Tibial nerve (tissue), 4 donors: Measurements from ENCODE around the gene TMUB1. TPM values are rescaled to one million over a fixed set of nuclear protein-coding genes. Genes with fewer than 3 reads are reported as not detected.

Experiments used
- DNase-seq, 2 donors: peaks; one replicate each; pipeline ENCODE4 v3.0.0-alpha.2; 2019; ENCODE audit warnings: low spot score in 2 of 2
- H3K27ac ChIP-seq, 4 donors: fragments of 200-600 bp; sonication (generic) in 3 of 4; one replicate each; pipeline ENCODE4 v1.5.1; 2017 to 2019; ENCODE audit warnings: mild to moderate bottlenecking in 1 of 4
- H3K27me3 ChIP-seq, 2 donors: fragments of 200-600 bp; sonication (generic) in 1 of 2; one replicate each; pipeline versions ENCODE4 v1.5.1 to v1.6.0; 2017 to 2019
- H3K36me3 ChIP-seq, 3 donors: fragments of 200-600 bp; sonication (generic); one replicate each; pipeline ENCODE4 v1.5.1; 2018 to 2019
- H3K4me1 ChIP-seq, 4 donors: fragments of 200-600 bp; sonication (generic) in 3 of 4; one replicate each; pipeline ENCODE4 v1.5.1; 2017 to 2019
- H3K4me3 ChIP-seq, 4 donors: fragments of 200-600 bp; sonication (generic) in 3 of 4; one replicate each; pipeline ENCODE4 v1.5.1; 2017 to 2019; ENCODE audit warnings: mild to moderate bottlenecking in 1 of 4, moderate library complexity in 1 of 4
- H3K9me3 ChIP-seq, 4 donors: fragments of 200-600 bp; sonication (generic) in 3 of 4; one replicate each; pipeline ENCODE4 v1.5.1; 2017 to 2019
- EP300 ChIP-seq, 2 donors: sonication (generic); formaldehyde crosslinking; IDR thresholded peaks; one replicate each; pipeline ENCODE4 v1.6.1; 2017; ENCODE audit warnings: antibody characterized with exemption in 2 of 2, mild to moderate bottlenecking in 1 of 2
- POLR2A ChIP-seq, 2 donors: fragments of 450-650 bp; IDR thresholded peaks; one replicate each; pipeline ENCODE4 v1.6.1; 2017; ENCODE audit warnings: antibody characterized with exemption in 2 of 2, mild to moderate bottlenecking in 2 of 2, moderate library complexity in 2 of 2
- WGBS, 2 donors: methylation state at CpG; one replicate each; pipeline ENCODE4 v1.1.5; 2018; 5-methylcytosine and 5-hydroxymethylcytosine counted together
- total RNA-seq, 4 donors: library from RNA; depleted of rRNA; stranded (reverse); fragments of >200 nt; gene quantifications; one replicate each; pipeline ENCODE4 v1.1.0, GENCODE V29; 2016
- TF ChIP-seq, protein P1 (sequence below), 5 experiments: fragments of 200-600 bp in 3 of 5; fragments of 450-650 bp in 2 of 5; sonication (generic) in 3 of 5; IDR thresholded peaks; one replicate each; pipeline ENCODE4 v1.5.1; 2016 to 2019; ENCODE audit warnings: antibody characterized with exemption in 5 of 5, mild to moderate bottlenecking in 3 of 5, moderate library complexity in 2 of 5

Gene TMUB1
- total RNA-seq, 4 donors from 2014 or later = 24.3 to 61.5 (median 33.8) TPM

- Histone ChIP-seq H3K36me3 (peaks cover 0 to 76% (median 0%) of the 10 kb centered on the region in 3 donors), H3K27me3 (no peaks in the 10 kb centered on the region), H3K27ac (peak overlapping the region in 1 of 4 donors; percentile 73), H3K4me3 (no peak overlapping the region), H3K9me3 (no peaks in the 10 kb centered on the region), H3K4me1 (peaks cover 0 to 20% (median 7%) of the 10 kb centered on the region in 4 donors)
- 81 to 89% methylated on average over 14 to 17 of the region's 17 CpGs for WGBS, 2 donors
- TF ChIP-seq POLR2A (IDR thresholded peaks at IDR 0.05) (no peak), EP300 (IDR thresholded peaks at IDR 0.05) (no peak)
- TF ChIP-seq, protein P1, sequence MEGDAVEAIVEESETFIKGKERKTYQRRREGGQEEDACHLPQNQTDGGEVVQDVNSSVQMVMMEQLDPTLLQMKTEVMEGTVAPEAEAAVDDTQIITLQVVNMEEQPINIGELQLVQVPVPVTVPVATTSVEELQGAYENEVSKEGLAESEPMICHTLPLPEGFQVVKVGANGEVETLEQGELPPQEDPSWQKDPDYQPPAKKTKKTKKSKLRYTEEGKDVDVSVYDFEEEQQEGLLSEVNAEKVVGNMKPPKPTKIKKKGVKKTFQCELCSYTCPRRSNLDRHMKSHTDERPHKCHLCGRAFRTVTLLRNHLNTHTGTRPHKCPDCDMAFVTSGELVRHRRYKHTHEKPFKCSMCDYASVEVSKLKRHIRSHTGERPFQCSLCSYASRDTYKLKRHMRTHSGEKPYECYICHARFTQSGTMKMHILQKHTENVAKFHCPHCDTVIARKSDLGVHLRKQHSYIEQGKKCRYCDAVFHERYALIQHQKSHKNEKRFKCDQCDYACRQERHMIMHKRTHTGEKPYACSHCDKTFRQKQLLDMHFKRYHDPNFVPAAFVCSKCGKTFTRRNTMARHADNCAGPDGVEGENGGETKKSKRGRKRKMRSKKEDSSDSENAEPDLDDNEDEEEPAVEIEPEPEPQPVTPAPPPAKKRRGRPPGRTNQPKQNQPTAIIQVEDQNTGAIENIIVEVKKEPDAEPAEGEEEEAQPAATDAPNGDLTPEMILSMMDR (IDR thresholded peaks at IDR 0.05) = no peak
- DNase-seq = no peak
Measured at GRCh38 chr7:151032936-151033863, 50.1 kb downstream of the TMUB1 start.

Other genes starting within 250 kb of the TMUB1 start
- gene AOC1, start 231.0 kb downstream of the TMUB1 start, total RNA-seq = not detected
- gene KCNH2, start 105.2 kb downstream of the TMUB1 start, total RNA-seq = 1 to 10 TPM; 1.5 to 9.0 (median 2.4) TPM
- 10 to 100 TPM; 20.3 to 38.1 (median 23.8) TPM for gene NOS3, start 92.5 kb downstream of the TMUB1 start, total RNA-seq
- not detected for gene ATG9B, start 59.0 kb downstream of the TMUB1 start, total RNA-seq
- gene ABCB8, start 55.0 kb downstream of the TMUB1 start, total RNA-seq = 10 to 100 TPM; 21.0 to 49.0 (median 31.6) TPM
- gene ASIC3, start 35.0 kb downstream of the TMUB1 start, total RNA-seq = 1 to 10 TPM; 1.7 to 6.0 (median 4.0) TPM
- gene CDK5, start 25.6 kb downstream of the TMUB1 start, total RNA-seq = 10 to 100 TPM in 1 of 4 donors, 1 to 10 TPM in 3; 3.6 to 13.1 (median 7.1) TPM
- gene SLC4A2, start 23.9 kb downstream of the TMUB1 start, total RNA-seq = 100 to 1,000 TPM in 1 of 4 donors, 10 to 100 TPM in 3; 74.3 to 111 (median 91.4) TPM
- gene FASTK, start 2.7 kb downstream of the TMUB1 start, total RNA-seq = 100 to 1,000 TPM in 1 of 4 donors, 10 to 100 TPM in 3; 69.9 to 139 (median 79.7) TPM
- gene AGAP3, start 3.0 kb upstream of the TMUB1 start, total RNA-seq = 100 to 1,000 TPM in 2 of 4 donors, 10 to 100 TPM in 2; 40.0 to 114 (median 87.2) TPM
- not detected for gene GBX1, start 84.2 kb upstream of the TMUB1 start, total RNA-seq
- not detected for gene ASB10, start 103.8 kb upstream of the TMUB1 start, total RNA-seq
- gene H2BK1, start 127.0 kb upstream of the TMUB1 start, total RNA-seq = not detected
- 10 to 100 TPM; 34.3 to 72.9 (median 34.9) TPM for gene ABCF2, start 143.7 kb upstream of the TMUB1 start, total RNA-seq
- gene CHPF2, start 149.0 kb upstream of the TMUB1 start, total RNA-seq = 10 to 100 TPM; 34.5 to 58.5 (median 40.2) TPM
- gene SMARCD3, start 165.2 kb upstream of the TMUB1 start, total RNA-seq = 10 to 100 TPM; 55.5 to 97.2 (median 77.3) TPM